CD4-positive, alpha-beta T cell treated with Interleukin-12 subunit alpha and Interleukin-12 subunit beta, for 1 hour (primary cell): Measurements from ENCODE around the gene FARSB.
A peak's percentile ranks its signal among the peaks of the same experiment; 100 is the strongest.
"Not testable (repeated sequence)": the region's sequence is repeated elsewhere in the genome, so short reads cannot be mapped to it uniquely, and the experiment has no call there.

Source experiments
- DNase-seq: peaks from one replicate; pipeline ENCODE4 v3.0.0-alpha.2; 2020

The FARSB gene

GRCh38 chr2:222655787-222656525, at the start of gene FARSB:
Gene FARSB (minus strand): TSS chr2:222656092. CDS start chr2:222656073, 19 bp downstream.
- peak; percentile 96 for DNase-seq

- DNase-seq = no peak
Measured at GRCh38 chr2:222703886-222704285, 48.0 kb upstream of the FARSB start.

GRCh38 chr2:222703091-222703490, 47.2 kb upstream of the FARSB start:
- DNase-seq = no peak

GRCh38 chr2:222701721-222702131, 45.8 kb upstream of the FARSB start:
- no peak for DNase-seq

GRCh38 chr2:222701233-222701632, 45.3 kb upstream of the FARSB start:
- DNase-seq = no peak

- DNase-seq = no peak
Measured at GRCh38 chr2:222698276-222698675, 42.4 kb upstream of the FARSB start.

- no peak for DNase-seq
Measured at GRCh38 chr2:222693837-222694236, 37.9 kb upstream of the FARSB start.

- DNase-seq = not testable (repeated sequence)
Measured at GRCh38 chr2:222693413-222693812, 37.5 kb upstream of the FARSB start.

- peak; percentile 71 for DNase-seq
Measured at GRCh38 chr2:222690564-222691200, 34.8 kb upstream of the FARSB start.

GRCh38 chr2:222689322-222689721, 33.4 kb upstream of the FARSB start:
- DNase-seq = no peak

- DNase-seq = no peak
Measured at GRCh38 chr2:222688917-222689316, 33.0 kb upstream of the FARSB start.

GRCh38 chr2:222686086-222686750, 30.3 kb upstream of the FARSB start:
- no peak for DNase-seq

- DNase-seq = no peak
Measured at GRCh38 chr2:222683805-222684204, 27.9 kb upstream of the FARSB start.

- DNase-seq = no peak
Measured at GRCh38 chr2:222677981-222678380, 22.1 kb upstream of the FARSB start.

GRCh38 chr2:222673883-222674282, 18.0 kb upstream of the FARSB start:
- no peak for DNase-seq

- no peak for DNase-seq
Measured at GRCh38 chr2:222673273-222673672, 17.4 kb upstream of the FARSB start.

GRCh38 chr2:222672068-222672401, 16.1 kb upstream of the FARSB start:
- DNase-seq = no peak

GRCh38 chr2:222671259-222672067, 15.6 kb upstream of the FARSB start, which contains the start of gene MOGAT1:
Gene MOGAT1 (plus strand): TSS chr2:222671658. CDS start chr2:222671786, 128 bp downstream.
- no peak for DNase-seq

GRCh38 chr2:222670191-222671038, 14.5 kb upstream of the FARSB start:
- DNase-seq = no peak

GRCh38 chr2:222669353-222669752, 13.5 kb upstream of the FARSB start:
- DNase-seq = no peak

GRCh38 chr2:222668494-222669154, 12.7 kb upstream of the FARSB start:
- no peak for DNase-seq

GRCh38 chr2:222663479-222663878, 7.6 kb upstream of the FARSB start:
- no peak for DNase-seq
